IPS-18c (cell line): ENCODE measurements around the gene ANTKMT.
"Not testable (repeated sequence)": the region's sequence is repeated elsewhere in the genome, so short reads cannot be mapped to it uniquely, and the experiment has no call there.

Experiments used
- H3K4me3 ChIP-seq: 2 replicates; pipeline ENCODE4 v1.7.0; 2013; ENCODE audit warnings: low read depth, mild to moderate bottlenecking, low read length, moderate library complexity; ENCODE audit not compliant: insufficient read depth
- H3K9me3 ChIP-seq: one replicate; pipeline ENCODE4 v1.6.1; 2013; ENCODE audit warnings: mild to moderate bottlenecking, low read length, moderate library complexity; ENCODE audit not compliant: control insufficient read depth, insufficient read depth

ANTKMT gene

GRCh38 chr16:707062-707538 is 13.8 kb upstream of the ANTKMT start:
- peak overlapping the region; percentile 50 for H3K4me3 ChIP-seq
- H3K9me3 ChIP-seq, result no peaks in the 10 kb centered on the region

GRCh38 chr16:708019-708418 is 12.9 kb upstream of the ANTKMT start:
- Histone ChIP-seq H3K9me3 (no peaks in the 10 kb centered on the region), H3K4me3 (no peak overlapping the region)

- no peaks in the 10 kb centered on the region for H3K9me3 ChIP-seq
Observed at GRCh38 chr16:708959-709358, 12.0 kb upstream of the ANTKMT start.

GRCh38 chr16:709566-710499 is 11.1 kb upstream of the ANTKMT start:
- H3K9me3 ChIP-seq, result no peaks in the 10 kb centered on the region
- H3K4me3 ChIP-seq, result no peak overlapping the region

More at GRCh38 chr16:708959-709358, 12.0 kb upstream of the ANTKMT start:
- H3K4me3 ChIP-seq, result no peak overlapping the region

GRCh38 chr16:710500-711075 is 10.4 kb upstream of the ANTKMT start:
- Histone ChIP-seq H3K9me3 (no peaks in the 10 kb centered on the region), H3K4me3 (no peak overlapping the region)

GRCh38 chr16:711084-711483 is 9.9 kb upstream of the ANTKMT start:
- Histone ChIP-seq H3K9me3 (no peaks in the 10 kb centered on the region), H3K4me3 (no peak overlapping the region)

- Histone ChIP-seq H3K4me3 (no peak overlapping the region), H3K9me3 (no peaks in the 10 kb centered on the region)
Observed at GRCh38 chr16:711548-712320, 9.2 kb upstream of the ANTKMT start.

- H3K4me3 ChIP-seq, H3K9me3 ChIP-seq: not testable (repeated sequence)
Observed at GRCh38 chr16:712740-713250, 8.2 kb upstream of the ANTKMT start.

GRCh38 chr16:714079-714478 is 6.9 kb upstream of the ANTKMT start:
- no peaks in the 10 kb centered on the region for H3K9me3 ChIP-seq
- no peak overlapping the region; the same call in 1 of the 2 replicates for H3K4me3 ChIP-seq

GRCh38 chr16:714558-715476 is 6.1 kb upstream of the ANTKMT start, which contains the start of gene METRN:
METRN (plus strand) TSS chr16:715118; CDS start chr16:715290, 172 bp downstream.
- Histone ChIP-seq H3K4me3 (peak within 1 kb of the TSS; percentile 56), H3K9me3 (no peaks in the 10 kb centered on the region)

GRCh38 chr16:715477-716199 is 5.3 kb upstream of the ANTKMT start:
- peak overlapping the region; percentile 56 for H3K4me3 ChIP-seq
- no peaks in the 10 kb centered on the region for H3K9me3 ChIP-seq

- H3K4me3 ChIP-seq, result peak overlapping the region; percentile 56
- no peaks in the 10 kb centered on the region for H3K9me3 ChIP-seq
Observed at GRCh38 chr16:716200-716568, 4.8 kb upstream of the ANTKMT start.

GRCh38 chr16:716768-717325 is 4.1 kb upstream of the ANTKMT start:
- Histone ChIP-seq H3K4me3 (peak overlapping the region; percentile 56), H3K9me3 (no peaks in the 10 kb centered on the region)

GRCh38 chr16:717450-718245 is 3.3 kb upstream of the ANTKMT start:
- Histone ChIP-seq H3K9me3 (no peaks in the 10 kb centered on the region), H3K4me3 (no peak overlapping the region)

- no peak overlapping the region for H3K4me3 ChIP-seq
Observed at GRCh38 chr16:718389-718788, 2.6 kb upstream of the ANTKMT start.

More at GRCh38 chr16:718389-718788, 2.6 kb upstream of the ANTKMT start:
- H3K9me3 ChIP-seq, result no peaks in the 10 kb centered on the region
